Measurements from ENCODE around the gene SMTNL1.
"Not testable (repeated sequence)": the region's sequence is repeated elsewhere in the genome, so short reads cannot be mapped to it uniquely, and the experiment has no call there.

SMTNL1 gene

GRCh38 chr11:57508341-57509170 lies 28.8 kb upstream of the SMTNL1 start:
- DNase-seq (ENCODE audit: low read depth), result no peak

- no peak for DNase-seq (ENCODE audit: low read depth)
These were observed 25.5 kb upstream of the SMTNL1 start for GRCh38 chr11:57511741-57512430.

- no peak for DNase-seq (ENCODE audit: low read depth)
These were observed 24.5 kb upstream of the SMTNL1 start for GRCh38 chr11:57512646-57513451.

GRCh38 chr11:57513452-57513795 lies 24.0 kb upstream of the SMTNL1 start:
- DNase-seq (ENCODE audit: low read depth), result no peak

GRCh38 chr11:57513911-57514537 lies 23.4 kb upstream of the SMTNL1 start:
- no peak for DNase-seq (ENCODE audit: low read depth)

GRCh38 chr11:57514538-57515331 lies 22.7 kb upstream of the SMTNL1 start:
- DNase-seq (ENCODE audit: low read depth), result peak; percentile 15

- DNase-seq (ENCODE audit: low read depth), result no peak
These were observed 21.9 kb upstream of the SMTNL1 start, which contains the start of gene SLC43A1 for GRCh38 chr11:57515332-57516060. Gene SLC43A1 (minus strand): TSS chr11:57515702. CDS start chr11:57514111, 1,591 bp downstream.

- no peak for DNase-seq (ENCODE audit: low read depth)
These were observed 21.3 kb upstream of the SMTNL1 start for GRCh38 chr11:57516061-57516443.

- no peak for DNase-seq (ENCODE audit: low read depth)
These were observed 16.3 kb upstream of the SMTNL1 start for GRCh38 chr11:57521116-57521515.

GRCh38 chr11:57523419-57523818 lies 14.0 kb upstream of the SMTNL1 start:
- no peak for DNase-seq (ENCODE audit: low read depth)

GRCh38 chr11:57527056-57527631 lies 10.3 kb upstream of the SMTNL1 start:
- DNase-seq (ENCODE audit: low read depth), result peak; percentile 63

- DNase-seq (ENCODE audit: low read depth), result no peak
These were observed 8.4 kb upstream of the SMTNL1 start for GRCh38 chr11:57529012-57529411.

- DNase-seq (ENCODE audit: low read depth), result no peak
These were observed 7.2 kb upstream of the SMTNL1 start for GRCh38 chr11:57530215-57530595.

GRCh38 chr11:57530596-57531507 lies 6.5 kb upstream of the SMTNL1 start, which contains the start of gene TIMM10:
Gene TIMM10 (minus strand): TSS chr11:57530754. CDS start chr11:57530189, 565 bp downstream.
- DNase-seq (ENCODE audit: low read depth), result peak; percentile 90

- DNase-seq (ENCODE audit: low read depth), result not testable (repeated sequence)
These were observed 2.9 kb upstream of the SMTNL1 start for GRCh38 chr11:57534449-57534848.

GRCh38 chr11:57539342-57539741 lies 1.9 kb downstream of the SMTNL1 start:
- DNase-seq (ENCODE audit: low read depth), result no peak

GRCh38 chr11:57541169-57541568 lies 3.8 kb downstream of the SMTNL1 start:
- DNase-seq (ENCODE audit: low read depth), result no peak

GRCh38 chr11:57542582-57542981 lies 5.2 kb downstream of the SMTNL1 start:
- DNase-seq (ENCODE audit: low read depth), result no peak

GRCh38 chr11:57543593-57543992 lies 6.2 kb downstream of the SMTNL1 start:
- no peak for DNase-seq (ENCODE audit: low read depth)
